ENCODE measurements around the gene FKBP11.

The FKBP11 gene

GRCh38 chr12:48882972-48883304 lies 42.4 kb downstream of the FKBP11 start:
- peaks cover 31% of the 10 kb centered on the region for H3K27me3 ChIP-seq (ENCODE audit: insufficient read depth, low read length, poor library complexity)
- no peak overlapping the region for H3K27ac ChIP-seq (ENCODE audit: low read length)
- DNase-seq: no peak
- H3K9me3 ChIP-seq (ENCODE audit: insufficient read depth, low read length, severe bottlenecking): no peaks in the 10 kb centered on the region
- H3K4me2 ChIP-seq (ENCODE audit: insufficient read depth, low read length): no peak overlapping the region
- H4K20me1 ChIP-seq (ENCODE audit: insufficient read depth, low read length): no peaks in the 10 kb centered on the region
- no peak for ATAC-seq (ENCODE audit: insufficient read depth, low read depth)
- no peaks in the 10 kb centered on the region for H3K79me2 ChIP-seq (ENCODE audit: insufficient read depth, low read length)
- no peak overlapping the region for H3K4me3 ChIP-seq (ENCODE audit: low read depth in 1 of 2, low read length in 2 of 2)
- no peaks in the 10 kb centered on the region for H3K36me3 ChIP-seq (ENCODE audit: insufficient read depth, low read length)
- no peak overlapping the region for H2AFZ ChIP-seq (ENCODE audit: low read depth, low read length)
- H3K4me1 ChIP-seq (ENCODE audit: insufficient read depth, low read length): no peaks in the 10 kb centered on the region
- TF ChIP-seq, protein P1, sequence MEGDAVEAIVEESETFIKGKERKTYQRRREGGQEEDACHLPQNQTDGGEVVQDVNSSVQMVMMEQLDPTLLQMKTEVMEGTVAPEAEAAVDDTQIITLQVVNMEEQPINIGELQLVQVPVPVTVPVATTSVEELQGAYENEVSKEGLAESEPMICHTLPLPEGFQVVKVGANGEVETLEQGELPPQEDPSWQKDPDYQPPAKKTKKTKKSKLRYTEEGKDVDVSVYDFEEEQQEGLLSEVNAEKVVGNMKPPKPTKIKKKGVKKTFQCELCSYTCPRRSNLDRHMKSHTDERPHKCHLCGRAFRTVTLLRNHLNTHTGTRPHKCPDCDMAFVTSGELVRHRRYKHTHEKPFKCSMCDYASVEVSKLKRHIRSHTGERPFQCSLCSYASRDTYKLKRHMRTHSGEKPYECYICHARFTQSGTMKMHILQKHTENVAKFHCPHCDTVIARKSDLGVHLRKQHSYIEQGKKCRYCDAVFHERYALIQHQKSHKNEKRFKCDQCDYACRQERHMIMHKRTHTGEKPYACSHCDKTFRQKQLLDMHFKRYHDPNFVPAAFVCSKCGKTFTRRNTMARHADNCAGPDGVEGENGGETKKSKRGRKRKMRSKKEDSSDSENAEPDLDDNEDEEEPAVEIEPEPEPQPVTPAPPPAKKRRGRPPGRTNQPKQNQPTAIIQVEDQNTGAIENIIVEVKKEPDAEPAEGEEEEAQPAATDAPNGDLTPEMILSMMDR (IDR thresholded peaks at IDR 0.05; ENCODE audit: borderline replicate concordance, extremely low read depth, low read length, poor library complexity, severe bottlenecking): no peak
- no peak for TF ChIP-seq EZH2 (IDR thresholded peaks at IDR 0.05; ENCODE audit: borderline replicate concordance, low read depth, low read length, severe bottlenecking)
- no peak overlapping the region for H3K9ac ChIP-seq (ENCODE audit: low read depth, low read length)

DNA sequence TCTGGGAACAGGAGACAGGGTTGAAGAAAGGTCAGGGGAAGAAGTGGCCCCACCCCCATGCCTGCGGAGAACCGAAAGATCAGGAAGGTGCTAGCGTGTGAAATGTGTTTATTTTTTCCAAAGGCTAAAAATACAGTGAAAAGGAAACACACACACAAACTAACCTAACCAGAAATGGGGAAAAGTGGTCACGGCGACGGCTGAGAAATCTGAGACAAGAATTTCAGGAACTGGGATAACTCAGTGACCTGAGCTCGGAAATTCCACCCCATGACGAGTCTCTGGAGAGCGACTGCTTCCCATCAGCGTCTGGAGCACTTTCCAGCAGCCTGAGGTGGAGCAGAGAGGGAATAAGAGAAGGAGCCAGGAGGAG lies 43.0 kb downstream of the FKBP11 start:
- H3K9me3 ChIP-seq (ENCODE audit: insufficient read depth, low read length, severe bottlenecking): no peaks in the 10 kb centered on the region
- no peaks in the 10 kb centered on the region for H3K36me3 ChIP-seq (ENCODE audit: insufficient read depth, low read length)
- no peak overlapping the region for H3K9ac ChIP-seq (ENCODE audit: low read depth, low read length)
- no peaks in the 10 kb centered on the region for H3K4me1 ChIP-seq (ENCODE audit: insufficient read depth, low read length)
- no peaks in the 10 kb centered on the region for H4K20me1 ChIP-seq (ENCODE audit: insufficient read depth, low read length)
- H2AFZ ChIP-seq (ENCODE audit: low read depth, low read length): no peak overlapping the region
- no peak for DNase-seq
- peaks cover 31% of the 10 kb centered on the region for H3K27me3 ChIP-seq (ENCODE audit: insufficient read depth, low read length, poor library complexity)
- no peak overlapping the region for H3K4me3 ChIP-seq (ENCODE audit: low read depth in 1 of 2, low read length in 2 of 2)
- TF ChIP-seq, protein P1 (IDR thresholded peaks at IDR 0.05; ENCODE audit: borderline replicate concordance, extremely low read depth, low read length, poor library complexity, severe bottlenecking): no peak
- TF ChIP-seq EZH2 (IDR thresholded peaks at IDR 0.05; ENCODE audit: borderline replicate concordance, low read depth, low read length, severe bottlenecking): no peak
- no peak overlapping the region for H3K4me2 ChIP-seq (ENCODE audit: insufficient read depth, low read length)
- no peaks in the 10 kb centered on the region for H3K79me2 ChIP-seq (ENCODE audit: insufficient read depth, low read length)
- ATAC-seq (ENCODE audit: insufficient read depth, low read depth): no peak
- H3K27ac ChIP-seq (ENCODE audit: low read length): no peak overlapping the region

DNA sequence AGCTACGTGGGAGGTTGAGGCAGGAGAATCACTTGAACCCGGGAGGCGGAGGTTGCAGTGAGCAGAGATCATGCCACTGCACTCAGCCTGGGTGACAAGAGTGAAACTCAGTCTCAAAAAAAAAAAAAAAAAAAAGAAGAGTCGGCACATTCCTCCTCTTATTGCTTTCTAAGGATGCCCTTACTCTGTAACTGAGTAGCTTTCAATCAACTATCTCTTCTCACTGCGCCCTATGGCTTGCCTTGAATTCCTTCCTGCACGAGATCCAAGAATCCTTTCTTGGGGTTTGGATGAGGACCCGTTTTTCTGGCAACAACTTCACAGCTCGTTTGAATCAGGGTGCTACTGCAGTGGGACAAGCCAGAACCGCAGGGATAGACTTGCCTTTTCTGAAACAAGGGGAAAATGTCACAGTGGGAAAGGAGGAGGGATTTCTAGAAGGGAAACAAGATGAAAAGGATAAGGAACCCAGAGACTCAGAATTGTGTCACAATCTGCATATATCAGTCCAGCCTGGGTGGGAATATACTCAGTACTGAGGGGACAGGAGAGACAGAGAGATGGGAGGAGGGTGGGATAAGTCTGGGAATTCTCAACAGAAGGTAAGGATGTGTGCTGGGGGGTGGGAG lies 43.5 kb downstream of the FKBP11 start:
- peaks cover 31% of the 10 kb centered on the region for H3K27me3 ChIP-seq (ENCODE audit: insufficient read depth, low read length, poor library complexity)
- H2AFZ ChIP-seq (ENCODE audit: low read depth, low read length): no peak overlapping the region
- no peaks in the 10 kb centered on the region for H3K79me2 ChIP-seq (ENCODE audit: insufficient read depth, low read length)
- H3K4me2 ChIP-seq (ENCODE audit: insufficient read depth, low read length): no peak overlapping the region
- H3K27ac ChIP-seq (ENCODE audit: low read length): no peak overlapping the region
- H3K36me3 ChIP-seq (ENCODE audit: insufficient read depth, low read length): no peaks in the 10 kb centered on the region
- no peaks in the 10 kb centered on the region for H3K9me3 ChIP-seq (ENCODE audit: insufficient read depth, low read length, severe bottlenecking)
- no peaks in the 10 kb centered on the region for H3K4me1 ChIP-seq (ENCODE audit: insufficient read depth, low read length)
- H4K20me1 ChIP-seq (ENCODE audit: insufficient read depth, low read length): no peaks in the 10 kb centered on the region
- no peak overlapping the region for H3K9ac ChIP-seq (ENCODE audit: low read depth, low read length)
- no peak for DNase-seq
- H3K4me3 ChIP-seq (ENCODE audit: low read depth in 1 of 2, low read length in 2 of 2): no peak overlapping the region
- ATAC-seq (ENCODE audit: insufficient read depth, low read depth): no peak
- no peak for TF ChIP-seq EZH2 (IDR thresholded peaks at IDR 0.05; ENCODE audit: borderline replicate concordance, low read depth, low read length, severe bottlenecking)

DNA sequence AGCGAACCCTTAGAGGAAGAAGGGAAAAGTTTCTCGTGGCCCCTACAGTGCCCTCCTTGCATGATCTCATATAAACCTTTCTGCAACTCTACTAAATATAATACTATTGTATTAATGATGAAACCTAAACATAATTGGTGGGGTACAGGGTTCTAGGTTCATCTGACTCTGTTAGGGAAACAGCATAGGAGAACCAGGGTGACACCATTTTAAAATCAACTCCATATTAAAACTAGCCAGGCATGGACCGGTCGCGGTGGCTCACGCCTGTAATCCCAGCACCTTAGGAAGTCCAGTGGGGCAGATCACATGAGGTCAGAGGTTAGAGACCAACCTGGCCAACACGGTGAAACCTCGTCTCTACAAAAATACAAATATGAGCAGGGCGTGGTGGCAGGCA lies 44.6 kb downstream of the FKBP11 start:
- no peak overlapping the region for H3K9ac ChIP-seq (ENCODE audit: low read depth, low read length)
- no peak overlapping the region for H3K4me2 ChIP-seq (ENCODE audit: insufficient read depth, low read length)
- H3K9me3 ChIP-seq (ENCODE audit: insufficient read depth, low read length, severe bottlenecking): no peaks in the 10 kb centered on the region
- no peak overlapping the region for H3K4me3 ChIP-seq (ENCODE audit: low read depth in 1 of 2, low read length in 2 of 2)
- DNase-seq: no peak
- no peaks in the 10 kb centered on the region for H4K20me1 ChIP-seq (ENCODE audit: insufficient read depth, low read length)
- no peak overlapping the region for H3K27ac ChIP-seq (ENCODE audit: low read length)
- H2AFZ ChIP-seq (ENCODE audit: low read depth, low read length): no peak overlapping the region
- TF ChIP-seq, protein P1 (IDR thresholded peaks at IDR 0.05; ENCODE audit: borderline replicate concordance, extremely low read depth, low read length, poor library complexity, severe bottlenecking): no peak
- TF ChIP-seq EZH2 (IDR thresholded peaks at IDR 0.05; ENCODE audit: borderline replicate concordance, low read depth, low read length, severe bottlenecking): no peak
- H3K36me3 ChIP-seq (ENCODE audit: insufficient read depth, low read length): no peaks in the 10 kb centered on the region
- no peaks in the 10 kb centered on the region for H3K79me2 ChIP-seq (ENCODE audit: insufficient read depth, low read length)
- H3K4me1 ChIP-seq (ENCODE audit: insufficient read depth, low read length): no peaks in the 10 kb centered on the region
- peaks cover 31% of the 10 kb centered on the region for H3K27me3 ChIP-seq (ENCODE audit: insufficient read depth, low read length, poor library complexity)
- ATAC-seq (ENCODE audit: insufficient read depth, low read depth): no peak
